NCI-H1694 (cell line): ENCODE measurements around the gene EEPD1.
"Not testable (repeated sequence)": the region's sequence is repeated elsewhere in the genome, so short reads cannot be mapped to it uniquely, and the experiment has no call there.

ENCODE experiments used
- DNase-seq: peaks from one replicate; lab custom pipeline; 2025; lab: John Stamatoyannopoulos, UW

The EEPD1 gene

DNA sequence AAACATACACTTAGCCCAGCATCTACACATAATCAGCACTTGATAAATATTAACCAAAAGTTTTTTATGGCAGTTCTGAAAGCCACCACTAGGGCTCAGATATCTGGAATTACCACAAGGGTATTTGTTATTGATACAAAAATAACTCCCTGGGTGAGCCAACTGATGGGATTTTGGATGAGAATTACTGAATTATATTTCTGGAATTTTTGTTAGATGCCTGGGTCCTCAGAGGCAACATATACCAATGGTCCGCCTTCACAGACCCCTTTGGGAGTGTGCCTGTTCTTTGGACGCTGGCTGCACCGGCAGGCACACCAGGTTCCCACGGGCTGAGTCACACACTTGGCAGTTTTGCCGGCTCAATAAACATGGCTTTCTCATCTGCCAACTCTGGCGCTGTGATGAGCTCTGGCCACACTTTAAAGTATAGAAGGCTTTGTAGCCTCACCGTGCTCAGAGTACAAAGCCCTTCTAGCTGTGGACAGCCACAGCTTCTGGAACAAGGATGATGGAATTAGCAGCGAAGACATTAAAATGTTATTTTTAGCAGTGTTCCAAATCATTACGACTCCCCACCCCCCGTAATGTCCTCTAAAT is 24.5 kb upstream of the EEPD1 start:
- DNase-seq, result peak; percentile 77

DNA sequence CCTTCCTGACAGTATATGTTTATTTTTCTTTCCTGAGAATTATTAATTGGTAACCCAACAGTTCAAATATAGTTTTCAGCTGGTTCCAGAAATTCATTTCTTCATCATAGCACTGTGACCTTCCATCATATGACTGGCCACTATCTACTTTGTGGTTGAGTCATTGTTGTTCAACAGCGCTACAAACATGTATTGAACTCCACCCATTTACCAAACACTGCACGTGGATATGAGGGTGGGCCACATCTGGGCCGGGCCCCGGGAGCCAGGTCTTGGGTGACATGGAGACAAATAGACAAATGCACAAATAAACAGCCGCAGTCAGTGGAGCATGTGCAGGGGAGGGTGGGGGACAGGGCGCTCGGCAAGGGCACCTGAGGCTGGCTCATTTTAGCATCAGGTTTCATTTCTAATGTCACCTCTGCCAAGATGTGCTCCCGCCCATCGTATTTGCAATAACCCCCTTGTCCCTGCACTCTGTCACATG is 24.0 kb upstream of the EEPD1 start:
- DNase-seq, result no peak

DNA sequence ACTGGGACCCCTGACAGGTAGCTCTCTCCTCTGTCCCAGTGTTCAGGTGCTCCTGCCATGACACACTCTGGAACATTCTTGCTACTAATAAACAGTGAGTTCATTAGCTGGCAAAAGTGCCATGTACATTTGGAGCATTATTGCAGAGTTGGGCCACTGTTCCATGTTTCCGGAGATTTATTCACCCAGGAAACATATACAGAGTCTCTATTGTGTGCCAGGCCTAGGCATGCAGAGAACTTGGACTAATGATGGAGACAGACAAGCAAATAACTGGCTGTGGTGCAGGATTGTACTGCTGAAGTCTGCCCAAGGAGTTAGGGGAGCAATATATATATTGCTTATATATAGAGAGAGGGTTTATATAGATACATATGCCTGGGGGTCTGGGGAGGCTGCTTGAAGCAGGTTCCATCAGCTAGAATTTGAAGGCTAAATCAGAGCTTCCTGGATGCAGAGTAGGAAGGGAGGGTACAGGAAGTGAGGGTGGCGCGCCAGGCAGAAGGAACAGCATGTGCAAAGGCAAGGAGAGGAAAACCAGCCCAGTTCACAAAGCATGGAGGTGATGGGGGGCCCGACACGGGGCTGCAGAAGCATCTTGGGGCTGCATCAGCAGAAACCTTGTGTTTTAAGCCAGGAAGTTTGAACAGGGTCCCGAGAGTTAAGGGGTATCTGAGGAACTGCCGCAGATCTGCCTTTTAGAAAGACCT is 22.7 kb upstream of the EEPD1 start:
- DNase-seq, result no peak

DNA sequence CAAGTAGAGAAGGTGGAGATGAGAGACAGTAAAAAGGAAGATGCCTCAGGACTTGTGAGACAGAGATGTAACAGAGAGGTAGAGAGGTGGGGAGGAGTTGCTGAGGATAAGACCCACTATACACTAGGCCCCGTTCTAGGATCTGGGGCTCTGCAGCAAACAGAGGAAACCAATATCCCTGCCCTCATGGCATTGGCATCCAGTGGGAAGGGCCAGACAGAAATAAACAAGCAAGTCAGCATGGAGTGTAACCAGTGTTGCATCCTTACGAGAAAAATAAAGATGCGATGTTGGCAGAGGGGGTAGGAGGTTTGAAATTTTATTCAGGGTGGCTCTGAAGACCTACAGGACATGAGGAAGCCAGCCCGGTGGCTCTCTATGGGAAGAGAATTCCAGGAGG is 22.0 kb upstream of the EEPD1 start:
- no peak for DNase-seq

DNA sequence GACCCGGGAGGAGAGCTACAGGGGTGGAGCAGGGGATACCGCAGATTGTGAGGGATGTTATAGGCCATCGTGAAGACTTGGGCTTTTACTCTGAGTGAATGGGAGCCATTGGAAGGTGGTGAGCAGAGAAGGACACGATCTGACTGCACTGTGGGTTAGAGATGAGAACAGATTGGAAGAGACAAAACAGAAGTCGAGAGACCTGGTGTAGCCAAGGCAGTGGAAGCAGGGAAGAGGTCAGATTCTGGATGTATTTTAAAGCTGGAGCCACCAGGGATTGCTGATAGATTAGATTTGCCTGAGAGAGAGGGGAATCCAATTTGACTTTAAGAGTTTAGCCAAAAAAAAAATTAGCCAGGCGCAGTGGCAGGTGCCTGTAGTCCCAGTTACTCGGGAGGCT is 21.6 kb upstream of the EEPD1 start:
- DNase-seq, result no peak

DNA sequence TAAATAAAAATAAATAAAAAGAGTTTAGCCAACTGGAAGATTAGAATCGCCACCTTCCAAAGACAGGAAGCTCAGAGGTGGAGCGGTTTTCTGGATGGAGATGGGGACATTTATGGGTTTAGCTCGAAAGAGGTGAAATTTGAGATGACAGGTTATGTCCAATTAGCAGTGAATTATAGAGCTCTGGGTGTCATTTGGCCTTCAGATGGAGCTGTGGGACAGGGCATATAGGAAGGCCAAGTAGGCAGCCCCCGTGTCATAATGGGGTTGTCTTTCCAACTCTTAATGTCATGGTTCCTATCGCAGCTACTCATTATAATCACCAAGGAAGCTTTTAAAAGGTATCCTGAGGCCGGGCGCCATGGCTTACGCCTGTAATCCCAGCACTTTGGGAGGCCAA is 21.0 kb upstream of the EEPD1 start:
- DNase-seq, result no peak

DNA sequence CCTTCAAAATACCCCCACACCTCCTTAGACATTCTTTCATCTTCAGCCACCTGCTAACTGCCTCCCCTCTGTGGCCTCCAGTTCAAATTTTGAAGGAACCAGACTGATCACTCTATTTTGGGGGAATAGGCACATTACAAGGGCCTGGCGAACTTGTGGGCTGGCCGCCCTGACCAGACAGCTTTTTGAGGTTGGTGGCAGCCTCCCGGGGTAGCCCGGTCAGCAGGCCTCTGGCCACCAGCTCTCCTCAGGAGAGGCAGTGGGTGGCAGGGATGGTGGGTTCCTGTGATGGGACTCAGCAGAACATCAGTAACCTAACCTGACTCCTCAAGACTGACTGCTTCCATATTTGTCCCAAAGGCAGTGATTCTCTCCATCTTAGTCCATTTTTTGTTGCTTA is 17.4 kb upstream of the EEPD1 start:
- DNase-seq, result no peak

DNA sequence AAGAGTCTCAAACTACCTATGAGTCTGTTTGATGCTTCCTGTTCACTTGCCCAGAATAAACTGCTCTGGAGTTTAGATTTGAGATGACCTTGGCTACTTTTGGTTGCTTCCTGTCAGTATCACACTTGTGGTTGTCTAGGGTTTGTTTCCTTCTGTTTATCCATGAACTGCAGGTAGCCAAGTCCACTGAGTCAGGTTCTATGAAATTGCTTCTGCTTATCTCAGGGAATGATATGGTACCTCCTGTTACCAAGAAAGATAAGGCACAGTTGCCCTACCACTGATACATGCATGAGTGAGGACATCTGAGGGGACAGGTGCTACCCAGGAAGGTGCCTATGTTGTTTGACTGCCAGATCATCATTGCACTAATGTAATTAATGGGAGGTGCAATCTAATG is 15.8 kb upstream of the EEPD1 start:
- DNase-seq, result no peak

DNA sequence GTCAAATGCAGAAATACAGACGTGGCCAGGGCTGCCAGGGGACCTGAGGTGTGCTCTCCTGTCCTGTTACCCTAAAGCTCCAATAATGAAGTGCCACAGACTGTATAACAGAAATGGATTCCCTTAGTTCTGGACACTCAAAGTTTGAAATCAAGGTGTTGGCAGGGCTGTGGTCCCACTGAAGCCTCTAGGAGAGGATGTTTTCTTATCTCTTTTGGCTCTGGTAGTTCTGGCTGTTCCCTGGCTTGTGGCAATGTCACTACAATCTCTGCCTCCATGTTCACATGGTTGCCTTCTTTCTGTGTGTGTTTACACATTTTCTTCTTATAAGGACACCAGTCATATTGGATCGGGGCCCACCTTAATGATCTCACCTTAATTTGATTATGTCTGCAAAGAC is 15.3 kb upstream of the EEPD1 start:
- no peak for DNase-seq

DNA sequence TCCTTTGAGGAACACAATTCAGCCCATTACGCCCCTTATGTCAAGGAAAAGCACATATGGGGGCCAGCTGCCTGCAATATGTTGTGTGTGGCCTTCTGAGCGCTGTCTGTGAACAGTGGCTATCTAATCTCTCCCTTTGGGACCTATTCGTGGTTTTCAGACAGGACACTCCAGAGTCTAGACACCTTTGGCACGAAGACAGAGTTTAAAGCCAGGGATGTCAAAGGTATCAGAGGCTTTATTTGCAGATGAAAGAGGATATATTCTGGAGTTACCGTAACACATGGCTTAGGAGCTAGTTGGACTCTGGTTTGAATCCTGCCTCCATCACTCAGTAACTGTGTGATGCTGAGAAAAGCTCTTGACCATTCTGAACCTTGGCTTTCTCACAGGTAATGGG is 14.8 kb upstream of the EEPD1 start:
- no peak for DNase-seq

DNA sequence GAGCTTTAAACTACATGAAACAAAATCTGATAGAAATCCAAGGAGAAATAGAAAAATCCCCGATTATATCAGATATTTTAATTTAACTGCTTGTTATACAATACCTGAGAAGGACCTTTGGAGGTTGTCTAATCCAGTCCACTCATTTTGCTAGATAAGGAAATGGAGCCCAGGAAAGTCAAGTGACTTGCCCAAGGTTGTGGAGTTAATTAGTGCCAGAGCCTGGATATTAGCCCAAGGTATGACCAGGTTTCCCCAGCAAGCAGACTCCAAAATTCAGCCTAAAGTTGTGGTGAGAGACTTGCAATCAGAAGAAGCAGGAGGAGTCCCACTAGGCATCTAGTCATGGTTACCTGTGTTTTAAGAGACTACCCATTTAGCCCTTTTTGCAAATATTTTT is 11.7 kb upstream of the EEPD1 start:
- no peak for DNase-seq

DNA sequence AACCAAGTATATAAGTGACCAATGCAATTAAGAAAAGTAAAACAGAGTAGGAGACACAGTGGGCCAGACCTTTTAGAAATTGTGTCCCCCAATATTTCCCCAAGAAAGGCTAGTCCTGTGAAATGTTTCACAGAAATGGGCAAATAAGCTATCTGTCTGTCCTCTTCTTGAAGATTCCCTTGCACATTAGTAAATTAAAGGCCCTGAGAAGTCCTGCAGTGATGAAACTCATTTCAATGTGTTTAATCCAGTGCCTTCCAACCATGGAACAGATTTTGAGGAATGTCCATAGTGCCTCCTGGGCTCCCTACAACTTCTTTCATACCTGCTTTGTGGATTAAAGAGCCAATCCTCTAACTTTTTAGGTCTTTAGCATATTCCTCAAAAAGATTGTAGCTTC is 11.2 kb upstream of the EEPD1 start:
- no peak for DNase-seq

DNA sequence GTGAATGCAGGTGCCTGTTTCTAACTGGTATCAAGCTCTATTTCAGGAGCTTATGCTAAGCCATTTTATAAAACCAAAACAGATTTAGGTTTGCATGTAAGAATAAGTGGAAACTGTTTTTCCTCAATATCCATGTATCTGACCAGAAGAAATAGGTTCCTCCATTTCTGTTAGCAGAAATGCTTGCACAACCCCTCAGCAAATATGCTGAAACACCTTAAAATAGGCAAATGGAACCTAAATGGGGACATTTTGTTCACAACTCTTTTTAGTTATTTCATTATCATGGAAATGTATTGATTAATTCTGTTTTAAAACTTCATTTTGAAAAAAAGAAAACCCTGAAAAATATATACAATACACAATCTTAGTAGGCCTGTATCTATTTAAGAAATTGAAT is 8.9 kb upstream of the EEPD1 start:
- no peak for DNase-seq

DNA sequence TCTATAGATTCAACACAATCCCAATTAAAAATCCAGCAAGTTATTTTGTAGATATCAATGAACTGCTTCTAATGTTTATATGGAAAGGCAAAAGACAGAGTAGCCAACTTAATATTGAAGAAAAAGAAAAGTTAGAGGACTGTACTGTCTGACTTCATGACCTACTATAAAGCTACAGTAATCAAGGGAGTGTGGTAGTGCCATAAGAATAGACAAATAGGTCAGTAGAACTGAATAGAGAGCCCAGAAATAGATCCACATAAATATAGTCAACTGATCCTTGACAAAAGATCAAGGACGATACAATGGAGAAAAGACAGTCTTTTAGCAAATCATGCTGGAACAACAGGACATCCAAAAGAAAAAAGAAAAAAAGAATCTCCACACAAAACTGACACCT is 7.4 kb upstream of the EEPD1 start:
- no peak for DNase-seq

DNA sequence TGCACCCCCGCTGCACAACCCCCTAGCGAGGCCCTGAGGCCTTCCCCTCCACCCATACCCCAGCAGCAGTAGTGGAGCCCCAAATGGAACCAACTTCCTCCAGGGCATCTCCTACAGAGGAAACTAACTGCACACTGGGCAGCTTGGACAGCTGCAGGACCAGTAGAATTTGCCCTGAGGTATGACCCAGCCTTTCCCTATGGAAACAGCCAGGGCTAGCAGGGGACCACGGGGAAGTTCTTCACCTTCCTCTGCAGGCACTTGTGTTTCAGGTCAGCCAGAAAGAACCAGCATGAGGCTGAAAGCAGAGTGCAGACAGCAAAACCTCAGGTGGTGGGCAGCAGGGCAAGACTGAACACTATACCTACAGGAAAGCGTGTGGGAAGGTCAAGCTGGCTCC is 5.7 kb upstream of the EEPD1 start:
- DNase-seq, result no peak

DNA sequence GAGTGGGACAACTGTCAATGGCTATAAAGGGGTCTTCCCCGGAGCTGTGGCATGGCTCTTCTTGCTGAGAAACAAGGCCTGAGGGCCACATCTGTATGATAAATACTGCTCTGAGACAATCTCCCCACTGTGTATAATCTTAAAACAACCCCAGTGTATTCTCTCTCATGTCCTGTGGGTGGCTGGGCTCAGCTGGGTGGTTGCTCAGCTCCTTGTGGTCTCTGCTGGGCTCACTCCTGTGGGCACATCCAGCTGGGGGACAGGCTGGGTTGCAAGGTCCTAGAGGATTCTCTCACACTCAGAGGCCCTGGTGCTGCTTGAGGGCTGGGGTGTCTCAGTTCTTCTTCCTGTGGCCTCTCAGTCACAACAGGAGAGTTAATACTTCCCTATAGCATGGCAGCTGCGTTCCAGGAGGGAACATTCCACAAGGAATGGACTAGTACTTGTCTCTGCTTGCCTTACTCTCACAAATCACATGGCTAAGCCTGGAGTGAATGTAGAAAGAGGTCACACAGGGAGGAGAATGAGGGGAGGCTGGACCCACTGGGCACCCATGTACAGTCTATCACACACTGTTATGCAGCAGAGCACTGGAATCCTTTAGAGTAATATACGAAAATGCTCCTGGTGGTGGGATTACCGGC is 4.5 kb upstream of the EEPD1 start:
- no peak for DNase-seq

DNA sequence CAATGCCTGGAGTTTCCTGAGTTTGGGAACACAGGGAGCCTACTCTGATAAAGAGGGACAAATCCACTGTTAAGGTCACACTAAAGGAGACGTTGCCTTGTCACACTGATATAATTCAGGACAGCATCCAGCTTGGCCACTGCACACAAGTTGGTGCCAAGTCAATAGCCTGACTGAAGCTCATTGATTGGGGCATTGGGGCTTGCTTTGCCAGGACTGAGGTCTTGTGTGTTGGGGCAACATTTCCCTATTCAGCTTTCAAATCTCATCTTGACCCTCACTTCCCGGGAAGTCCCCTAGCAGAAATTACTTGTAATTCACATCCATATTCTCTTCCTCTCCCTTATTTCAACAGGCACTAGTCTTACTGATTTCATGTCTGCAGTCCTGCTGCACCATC is 3.8 kb upstream of the EEPD1 start:
- DNase-seq, result not testable (repeated sequence)

DNA sequence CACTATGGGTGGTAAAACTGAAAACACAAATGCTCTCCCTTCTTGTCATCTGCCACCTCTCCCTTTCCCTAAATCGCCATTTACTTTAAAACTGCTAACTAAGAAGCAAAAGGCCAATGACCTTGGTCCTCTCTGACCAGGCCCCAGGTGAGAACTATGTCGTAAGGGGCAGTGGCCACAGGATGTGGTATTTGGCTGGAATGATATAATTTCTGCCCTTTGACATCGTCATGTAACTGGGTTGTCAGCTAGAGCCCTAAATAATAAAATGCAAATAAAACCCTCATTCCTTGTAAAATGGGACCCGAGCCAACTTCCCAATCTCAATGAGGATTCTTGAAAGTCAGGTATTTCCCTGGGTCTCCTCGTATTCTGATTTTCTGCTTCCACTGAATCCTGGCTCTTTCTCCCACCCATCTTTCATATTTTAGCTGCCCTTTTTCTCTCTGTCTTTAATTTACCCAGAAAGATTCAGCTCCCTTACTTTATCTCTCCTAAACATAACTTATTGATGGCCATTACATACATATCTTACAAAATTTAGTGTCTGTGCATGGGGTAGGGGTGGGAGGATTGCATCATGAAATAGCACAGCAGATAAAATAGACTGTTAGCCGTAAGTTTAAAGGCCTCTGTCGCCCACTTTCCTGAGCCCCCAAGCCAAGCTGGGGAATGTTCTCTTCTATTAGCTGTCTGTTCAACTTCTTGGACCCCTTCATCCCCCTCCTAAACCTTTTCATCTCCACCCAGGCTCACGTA is 3.2 kb upstream of the EEPD1 start:
- no peak for DNase-seq

DNA sequence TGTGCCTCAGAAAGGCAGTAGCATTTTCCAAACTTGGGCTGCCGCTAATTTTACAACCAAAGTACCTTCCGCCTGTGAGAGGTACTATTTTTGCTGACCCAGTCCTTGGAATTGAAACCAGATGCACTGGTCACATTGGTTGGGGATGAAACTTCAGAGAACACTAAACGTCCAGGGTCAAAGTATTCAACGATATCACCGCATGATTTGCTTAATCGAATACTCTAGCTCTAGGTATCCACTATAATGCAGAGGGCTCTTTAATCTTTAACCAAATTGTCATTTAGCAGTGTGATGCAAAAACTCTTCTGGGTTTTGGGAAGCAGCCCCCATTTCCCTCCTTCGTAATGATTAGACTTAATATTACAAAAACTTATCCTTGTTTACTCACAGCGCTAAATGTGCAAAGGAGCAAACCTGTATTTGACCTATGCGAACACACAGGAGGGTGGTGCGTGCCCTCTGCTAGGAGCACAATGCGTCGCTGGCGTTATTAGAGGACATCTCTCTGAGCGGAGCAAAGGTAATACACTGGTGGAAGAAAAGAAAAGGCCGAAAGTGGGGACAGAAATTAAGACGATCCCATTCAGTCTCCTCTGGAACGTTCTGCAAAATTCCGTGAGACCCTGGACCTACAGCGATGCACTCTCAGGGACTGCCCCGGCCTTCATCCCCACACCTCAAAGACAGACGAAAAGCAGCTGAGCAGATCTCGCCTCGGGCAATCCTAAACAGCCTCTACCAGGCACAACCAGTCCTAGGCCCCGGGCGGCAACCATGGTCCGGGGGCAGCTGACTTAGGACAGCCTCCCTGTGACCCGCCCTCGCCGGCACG is 916 bp upstream of the EEPD1 start:
- DNase-seq, result no peak

DNA sequence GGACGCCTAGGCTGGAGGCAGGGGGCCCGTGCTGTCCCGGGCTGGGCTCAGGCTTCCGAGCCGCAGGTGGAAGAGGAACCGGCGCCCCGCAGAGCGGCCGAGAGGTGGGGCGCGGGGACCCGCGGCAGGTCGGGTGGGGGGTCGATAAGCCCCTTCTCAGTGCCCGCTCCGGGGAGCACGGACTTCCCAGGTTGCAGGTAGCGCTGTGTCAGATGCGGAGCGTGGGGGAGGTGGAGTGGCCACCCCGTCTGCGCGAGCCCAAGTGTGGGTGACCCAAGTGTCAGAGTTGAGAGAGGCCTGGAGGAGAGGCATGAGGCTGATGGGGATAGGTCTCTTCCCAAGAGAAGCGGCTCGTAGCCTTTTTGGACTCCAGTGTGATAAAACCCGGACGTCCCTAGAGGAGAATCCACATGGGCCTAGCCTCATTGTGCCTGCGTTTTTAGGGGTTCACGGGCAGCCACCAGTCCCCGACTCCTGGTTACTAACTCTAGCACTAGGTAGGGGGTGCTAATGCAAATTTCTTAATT is 580 bp downstream of the EEPD1 start:
- DNase-seq, result no peak
